Stimulated activated CD8-positive, alpha-beta memory T cell treated with anti-CD3 and anti-CD28 coated beads, Interleukin-15, amount 100 ng/mL, for 48 hours (primary cell): Measurements from ENCODE around the gene PEX12.
"Not testable (repeated sequence)": the region's sequence is repeated elsewhere in the genome, so short reads cannot be mapped to it uniquely, and the experiment has no call there.

Experiments
- DNase-seq, 2 donors: peaks; one replicate each; pipeline ENCODE4 v3.0.0-alpha.2; 2020; ENCODE audit warnings: low read depth in 2 of 2

Gene PEX12

DNA sequence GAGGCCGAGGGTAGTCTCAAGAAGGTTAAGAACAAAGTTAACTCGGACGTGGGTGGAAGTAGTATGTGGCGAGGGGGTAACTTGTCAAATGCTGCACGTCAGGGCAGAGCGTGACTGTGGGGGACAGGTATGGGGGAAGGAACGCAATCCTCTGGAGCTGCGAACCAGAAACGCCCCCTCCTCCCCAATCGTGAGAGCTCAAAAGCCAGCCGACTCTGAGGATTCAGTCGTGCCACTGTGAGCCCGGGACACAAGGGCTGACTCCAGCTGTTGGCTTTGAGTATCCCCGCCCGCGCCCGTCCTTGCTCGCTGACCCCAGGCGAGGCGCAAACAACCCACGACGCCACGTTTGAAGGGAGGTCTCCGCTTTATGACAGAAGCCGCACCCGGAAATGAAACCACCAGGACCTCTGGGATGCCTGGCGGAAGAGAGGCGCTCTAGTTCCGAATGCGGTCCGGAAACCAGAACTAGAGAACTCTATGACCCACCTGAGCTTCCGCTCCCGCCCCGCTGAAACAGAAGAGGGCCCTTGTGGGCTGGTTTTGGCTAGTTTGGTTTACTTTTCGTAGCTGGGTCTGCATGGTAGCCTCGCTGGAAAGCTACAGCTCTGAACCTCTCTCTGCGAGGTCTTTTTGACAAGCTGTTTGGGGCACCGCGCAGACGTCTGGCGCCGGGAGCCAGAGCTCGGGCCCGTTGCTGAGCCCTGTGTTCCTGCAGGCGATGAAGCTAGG is at the start of gene PEX12:
Gene PEX12, minus strand, starts transcription at position 375 of the 732 bp plus-strand sequence. CDS start 550 bp downstream, outside the sequence.
- peak; percentile 75 to 82 for DNase-seq

DNA sequence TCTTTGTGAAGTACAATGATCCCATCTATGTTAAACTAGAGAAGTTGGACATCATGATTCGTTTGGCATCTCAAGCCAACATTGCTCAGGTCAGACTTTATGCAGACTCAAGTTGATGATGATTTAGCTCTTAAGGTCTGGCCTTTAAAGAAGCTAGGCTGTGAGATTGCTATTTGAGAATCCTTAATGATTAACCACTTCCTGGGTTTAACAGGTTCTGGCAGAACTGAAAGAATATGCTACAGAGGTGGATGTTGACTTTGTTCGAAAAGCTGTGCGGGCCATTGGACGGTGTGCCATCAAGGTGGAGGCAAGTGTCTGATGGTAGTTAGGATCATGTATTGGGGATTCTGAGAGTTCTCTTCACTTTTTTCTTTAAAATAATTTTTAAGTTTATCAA is 49.0 kb upstream of the PEX12 start:
- no peak for DNase-seq

DNA sequence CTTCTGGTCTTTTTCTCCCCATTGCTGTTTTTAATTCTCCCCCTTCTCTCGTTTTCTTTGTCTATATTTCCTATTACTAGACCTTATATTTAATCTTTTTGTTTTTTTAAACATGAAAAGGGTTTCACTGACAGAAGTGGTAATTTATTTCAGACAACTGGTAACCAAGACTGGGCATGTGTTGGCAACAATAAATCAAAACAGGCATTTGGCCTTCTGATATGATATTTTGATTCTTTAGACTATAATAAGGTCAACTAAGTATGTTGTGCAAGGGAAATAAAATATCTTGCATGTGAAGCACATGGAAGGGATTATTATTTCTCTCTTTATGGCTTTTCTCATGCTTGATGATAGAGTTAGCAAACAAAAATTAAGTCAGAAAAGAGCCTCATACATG is 43.4 kb upstream of the PEX12 start:
- DNase-seq = no peak

DNA sequence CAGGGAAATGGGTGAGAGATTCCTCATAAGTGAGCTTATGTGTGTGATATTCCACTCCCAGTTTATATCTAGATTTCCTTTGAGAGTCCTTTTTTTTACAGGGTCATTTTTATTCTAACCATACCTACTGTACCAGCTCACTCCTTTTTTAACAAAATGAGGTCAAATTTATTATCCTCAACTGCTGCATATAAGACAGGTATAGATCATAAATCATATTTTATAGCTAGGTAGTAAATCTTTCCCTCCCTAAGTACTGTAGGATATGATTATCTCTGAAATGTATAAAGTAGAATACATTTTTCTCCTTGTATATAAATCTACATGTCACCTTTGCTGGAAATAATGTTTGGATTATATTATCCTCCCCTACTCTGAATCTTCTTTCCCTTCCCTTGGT is 40.3 kb upstream of the PEX12 start:
- DNase-seq = no peak

DNA sequence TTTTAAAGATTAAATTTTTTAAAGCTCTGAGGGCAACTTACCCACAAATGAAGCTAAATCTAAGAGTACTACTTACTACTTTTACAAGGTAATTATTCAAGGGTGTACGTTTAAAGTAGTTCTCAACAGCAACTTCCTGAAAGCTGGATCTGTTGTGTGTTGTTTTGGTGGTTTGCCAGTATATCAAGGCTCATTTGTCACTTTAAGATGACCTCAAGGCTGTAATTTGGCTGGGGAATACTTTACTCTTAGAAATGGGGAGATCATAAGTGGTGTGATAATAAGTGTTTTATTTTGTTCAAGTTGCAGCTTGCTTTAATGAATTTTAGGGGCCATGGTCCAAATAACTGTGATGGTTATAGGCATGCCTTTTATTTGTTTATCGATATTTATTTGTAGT is 39.1 kb upstream of the PEX12 start:
- DNase-seq = no peak

DNA sequence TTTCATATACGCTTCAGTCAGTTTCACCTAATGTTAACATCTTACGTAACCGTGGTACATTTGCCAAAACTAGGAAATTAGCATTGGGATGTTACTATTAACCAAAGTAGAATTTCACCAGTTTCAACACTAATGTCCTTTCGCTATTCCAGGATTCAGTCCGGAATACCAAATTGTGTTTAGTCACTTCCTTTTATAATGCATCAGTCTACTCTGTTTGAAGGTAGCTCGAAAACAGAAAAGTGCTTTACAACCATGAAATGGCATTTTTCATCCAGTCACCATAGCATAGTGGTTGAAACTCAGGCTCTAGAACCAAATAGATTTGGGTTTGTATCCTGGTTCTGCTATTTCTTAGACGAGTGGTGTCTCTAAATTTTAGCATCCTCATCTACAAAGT is 38.2 kb upstream of the PEX12 start:
- DNase-seq = no peak

DNA sequence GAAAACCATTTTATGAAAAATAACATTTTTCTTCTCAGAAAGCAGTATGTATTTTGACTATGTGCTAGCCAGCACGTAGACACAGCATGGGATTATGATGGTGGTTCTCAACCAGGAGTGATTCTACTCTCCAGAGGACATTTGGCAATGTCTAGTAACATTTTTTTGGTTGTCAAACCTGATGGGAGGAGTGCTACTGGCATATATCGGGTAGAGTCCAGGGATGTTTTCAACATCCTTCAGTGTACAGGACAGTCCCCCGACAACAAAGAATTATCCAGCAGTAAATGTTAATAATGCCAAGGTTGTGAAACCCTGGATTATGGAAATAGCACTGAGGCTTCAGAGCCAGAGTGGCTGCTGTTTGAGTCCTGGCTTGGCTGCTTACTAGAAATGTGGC is 36.4 kb upstream of the PEX12 start:
- no peak for DNase-seq

DNA sequence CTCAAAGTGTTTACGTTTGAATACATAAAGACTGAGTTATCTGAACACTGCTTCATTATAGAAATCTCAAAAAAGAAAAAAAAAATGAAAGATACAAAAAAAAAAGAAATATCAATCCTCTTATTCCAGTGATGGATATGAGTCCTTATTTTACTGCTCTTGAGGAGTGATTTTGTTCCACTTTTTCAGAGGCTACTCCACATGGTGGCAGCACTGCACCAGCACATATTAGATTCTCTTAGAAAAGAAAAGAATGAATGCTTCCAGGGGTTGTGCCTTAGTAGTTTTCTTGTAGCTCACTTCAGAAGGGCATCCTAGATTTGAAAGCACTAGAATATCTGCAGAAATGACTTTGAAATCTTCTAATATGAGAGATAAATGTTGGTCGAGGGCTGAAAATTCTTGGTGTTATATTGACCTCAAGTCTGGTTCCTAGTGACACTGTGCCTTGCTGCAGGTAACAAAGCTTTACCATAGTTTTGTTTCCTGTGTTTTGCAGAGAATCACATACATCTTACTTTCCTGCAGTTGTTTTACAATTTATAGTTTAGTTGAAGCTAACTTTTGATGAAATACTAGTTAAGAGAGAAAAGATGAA is 34.7 kb upstream of the PEX12 start:
- DNase-seq = no peak

DNA sequence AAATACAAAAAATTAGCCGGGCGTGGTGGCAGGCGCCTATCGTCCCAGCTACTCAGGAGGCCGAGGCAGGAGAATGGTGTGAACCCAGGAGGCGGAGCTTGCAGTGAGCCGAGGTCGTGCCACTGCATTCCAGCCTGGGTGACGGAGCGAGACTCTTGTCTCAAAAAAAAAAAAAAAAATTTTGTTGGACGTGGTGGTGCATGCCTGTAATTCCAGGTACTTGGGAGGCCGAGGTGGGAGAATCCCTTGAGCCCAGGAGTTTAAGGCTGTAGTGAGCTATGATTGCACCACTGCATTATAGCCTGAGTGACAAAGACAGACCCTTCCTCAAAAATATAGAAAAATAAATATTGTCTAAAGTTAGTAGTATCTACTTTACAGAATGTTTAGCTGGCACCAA is 32.4 kb upstream of the PEX12 start:
- not testable (repeated sequence) for DNase-seq

DNA sequence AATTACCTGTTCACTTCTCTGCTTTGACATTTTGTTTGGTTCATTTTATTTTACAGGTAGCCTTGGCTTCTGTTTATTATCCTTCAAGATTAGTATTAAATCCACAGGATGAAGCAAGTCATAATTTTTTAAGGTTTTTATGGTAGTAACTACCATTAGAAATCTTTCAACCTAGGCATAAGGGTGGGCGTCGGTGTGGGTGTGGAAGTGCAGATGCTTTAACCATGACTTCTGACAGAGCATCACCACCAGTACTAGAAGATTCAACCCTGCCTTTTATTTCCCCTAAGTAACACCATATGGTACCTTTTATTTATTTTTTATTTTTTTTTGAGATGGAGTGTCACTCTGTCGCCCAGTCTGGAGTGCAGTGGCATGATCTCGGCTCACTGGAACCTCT is 31.5 kb upstream of the PEX12 start:
- no peak for DNase-seq

DNA sequence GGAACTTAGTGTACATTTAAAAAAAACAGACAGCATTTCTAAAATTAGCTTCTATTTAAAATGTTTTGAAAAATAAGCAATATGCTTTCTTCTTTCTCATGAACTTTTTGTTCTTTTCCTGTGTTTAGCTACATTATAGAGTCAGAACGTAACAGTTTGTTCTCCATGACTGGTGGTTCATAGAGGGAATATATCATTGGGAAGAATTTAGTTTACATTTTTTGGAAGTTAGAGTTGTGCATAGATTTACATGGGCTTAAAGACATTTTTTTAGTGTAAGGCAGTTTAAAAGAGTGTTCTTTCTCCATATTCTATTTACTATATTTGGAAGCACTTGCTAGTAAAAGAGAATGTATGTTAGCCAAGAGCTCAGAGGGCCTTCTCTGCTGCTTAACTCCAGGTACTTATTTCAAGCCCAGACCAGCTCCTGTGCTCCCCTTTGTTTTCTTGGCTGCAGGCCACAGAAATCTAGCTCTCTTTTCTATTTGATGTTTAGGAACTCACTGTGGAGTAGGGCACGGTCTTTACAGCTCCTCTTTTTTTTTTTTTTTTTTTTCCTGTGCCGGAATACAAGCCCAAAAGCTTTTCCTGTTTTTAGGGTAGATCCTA is 29.0 kb upstream of the PEX12 start:
- no peak for DNase-seq

DNA sequence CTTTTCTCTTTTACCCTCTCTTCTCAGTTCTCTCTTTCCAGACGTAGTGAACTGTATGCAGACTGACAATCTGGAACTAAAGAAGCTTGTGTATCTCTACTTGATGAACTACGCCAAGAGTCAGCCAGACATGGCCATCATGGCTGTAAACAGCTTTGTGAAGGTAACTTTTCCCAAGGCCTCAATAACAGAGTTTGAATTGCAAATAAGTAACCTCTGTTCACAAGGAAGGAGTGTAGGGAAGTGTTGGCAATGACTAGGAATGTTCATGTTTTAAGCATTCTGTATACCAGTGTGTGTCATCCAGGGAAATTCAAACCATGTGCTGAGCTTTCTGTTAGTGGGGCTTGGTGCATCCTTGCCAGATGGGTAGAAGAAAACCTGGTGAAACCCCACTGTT is 27.3 kb upstream of the PEX12 start:
- no peak for DNase-seq

DNA sequence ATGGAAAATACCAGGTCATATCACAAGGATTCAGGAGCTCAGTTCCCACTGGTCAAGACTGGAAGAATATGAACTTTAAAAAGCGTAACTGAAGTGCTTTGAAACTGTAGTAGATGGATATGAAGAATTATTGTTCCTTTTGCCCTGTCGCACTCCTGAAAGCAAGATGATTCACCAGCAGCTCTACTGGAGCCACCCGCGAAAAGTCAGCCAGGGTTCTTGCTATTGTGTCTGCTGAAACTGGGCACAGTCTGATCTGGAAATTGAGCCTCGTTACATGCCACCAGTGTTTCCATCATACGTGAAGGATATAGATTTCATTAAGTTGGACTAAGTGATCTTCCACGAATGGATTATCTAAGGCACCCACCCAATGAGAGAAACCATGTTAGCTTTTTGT is 25.3 kb upstream of the PEX12 start:
- no peak for DNase-seq

DNA sequence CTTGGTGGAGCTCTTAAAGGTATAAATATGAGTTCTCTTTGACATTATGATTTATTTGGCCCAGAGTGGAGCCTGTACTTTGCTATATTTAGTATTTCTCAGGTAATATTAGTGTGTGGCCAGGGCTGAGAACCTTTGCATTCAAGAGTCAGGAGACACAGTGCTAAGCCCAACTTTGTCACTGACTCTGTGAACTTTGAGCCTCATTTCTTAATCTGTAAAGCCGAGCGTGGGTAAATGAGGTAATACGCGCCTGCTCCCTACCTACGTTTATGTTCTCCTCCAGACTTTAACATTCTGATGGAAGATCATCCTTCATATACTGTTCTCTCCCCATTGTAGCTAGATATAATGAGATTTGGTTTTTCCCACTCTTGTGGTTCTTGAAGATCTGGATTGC is 19.2 kb upstream of the PEX12 start:
- no peak for DNase-seq

DNA sequence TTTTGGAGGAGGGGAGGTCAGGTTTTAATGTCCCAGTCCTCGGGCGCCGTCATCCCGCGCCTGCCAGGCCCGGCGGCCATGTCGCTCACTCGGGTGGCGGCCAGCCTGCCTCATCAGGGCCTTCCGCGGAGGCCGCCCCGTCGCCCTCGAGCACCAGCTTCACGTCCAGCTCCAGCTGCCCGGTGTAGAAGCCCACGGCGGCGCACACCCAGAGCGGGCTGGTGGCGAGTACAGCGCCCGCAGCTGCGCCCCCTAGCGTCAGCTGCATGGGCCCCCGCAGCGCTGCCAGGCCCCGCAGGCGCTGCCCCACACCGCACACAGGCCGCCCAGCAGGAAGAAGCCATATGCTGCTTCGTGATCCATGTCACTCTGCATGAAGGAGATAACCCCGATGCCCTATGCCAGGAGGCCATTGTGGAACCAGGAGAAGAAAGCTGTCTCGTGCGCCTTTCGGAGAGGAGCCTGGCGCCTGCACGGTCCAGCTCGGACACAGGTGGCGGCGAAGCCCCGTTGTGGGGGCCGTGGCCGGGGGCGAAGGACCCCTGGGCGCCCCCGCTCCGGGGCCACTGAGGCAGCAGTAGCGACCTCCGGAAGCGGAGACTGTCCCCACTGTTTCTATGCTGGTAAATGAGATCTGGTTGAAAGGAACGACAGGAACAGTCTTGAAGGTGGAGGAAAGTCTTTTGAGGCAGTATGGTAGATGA is 18.3 kb upstream of the PEX12 start:
- DNase-seq = no peak

DNA sequence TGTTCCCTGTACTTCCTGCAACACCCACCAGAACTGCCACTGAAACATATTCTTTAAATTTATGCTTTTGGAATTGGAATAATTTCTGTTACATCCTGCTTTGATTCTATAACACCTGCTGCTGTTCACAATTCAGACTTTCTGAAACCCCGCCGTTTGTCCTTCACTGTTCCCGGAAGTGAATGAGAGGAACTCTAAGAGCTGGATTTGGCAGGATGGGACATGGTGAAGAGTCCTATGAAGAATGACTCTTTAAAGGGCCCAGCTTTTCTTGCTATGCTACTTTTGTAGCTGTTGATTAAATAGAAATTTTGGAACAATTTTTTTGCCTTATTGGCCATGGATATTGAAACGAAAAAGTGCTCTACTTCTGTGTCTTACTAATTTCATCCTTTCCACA is 17.7 kb upstream of the PEX12 start:
- no peak for DNase-seq

DNA sequence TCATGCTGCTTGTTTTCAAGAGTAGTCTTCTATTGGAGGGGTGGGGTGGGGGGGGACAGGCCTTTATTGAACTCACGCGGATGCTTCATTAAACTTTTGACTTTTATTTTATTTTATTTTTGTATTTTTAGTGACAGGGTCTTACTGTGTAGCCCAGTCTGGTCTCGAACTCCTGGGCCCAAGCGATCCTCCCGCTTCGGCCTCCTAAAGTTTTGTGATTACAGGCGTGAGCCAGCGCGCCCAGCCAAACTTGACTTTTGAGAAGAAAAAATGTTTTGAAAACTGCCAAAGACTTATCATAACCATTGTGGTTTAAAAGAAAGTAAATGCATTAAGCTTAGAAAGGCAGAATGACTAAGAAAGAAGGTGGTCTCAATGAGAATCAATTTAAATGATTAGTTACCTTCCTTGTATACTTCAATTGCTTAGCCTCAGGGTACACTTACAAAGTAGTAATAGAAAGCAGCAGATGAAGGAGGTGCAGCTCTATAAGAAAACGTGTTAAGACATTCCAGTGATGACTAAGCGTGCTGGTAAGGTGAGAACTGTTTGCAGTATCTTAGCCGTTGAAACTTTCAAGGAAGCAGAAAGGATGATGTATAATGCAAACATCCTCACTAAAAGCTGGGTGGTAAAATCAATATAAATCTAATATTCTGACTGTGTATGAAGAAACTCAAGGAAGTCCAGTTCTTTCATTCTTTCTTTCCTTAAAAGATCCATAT is 10.0 kb upstream of the PEX12 start:
- no peak for DNase-seq

DNA sequence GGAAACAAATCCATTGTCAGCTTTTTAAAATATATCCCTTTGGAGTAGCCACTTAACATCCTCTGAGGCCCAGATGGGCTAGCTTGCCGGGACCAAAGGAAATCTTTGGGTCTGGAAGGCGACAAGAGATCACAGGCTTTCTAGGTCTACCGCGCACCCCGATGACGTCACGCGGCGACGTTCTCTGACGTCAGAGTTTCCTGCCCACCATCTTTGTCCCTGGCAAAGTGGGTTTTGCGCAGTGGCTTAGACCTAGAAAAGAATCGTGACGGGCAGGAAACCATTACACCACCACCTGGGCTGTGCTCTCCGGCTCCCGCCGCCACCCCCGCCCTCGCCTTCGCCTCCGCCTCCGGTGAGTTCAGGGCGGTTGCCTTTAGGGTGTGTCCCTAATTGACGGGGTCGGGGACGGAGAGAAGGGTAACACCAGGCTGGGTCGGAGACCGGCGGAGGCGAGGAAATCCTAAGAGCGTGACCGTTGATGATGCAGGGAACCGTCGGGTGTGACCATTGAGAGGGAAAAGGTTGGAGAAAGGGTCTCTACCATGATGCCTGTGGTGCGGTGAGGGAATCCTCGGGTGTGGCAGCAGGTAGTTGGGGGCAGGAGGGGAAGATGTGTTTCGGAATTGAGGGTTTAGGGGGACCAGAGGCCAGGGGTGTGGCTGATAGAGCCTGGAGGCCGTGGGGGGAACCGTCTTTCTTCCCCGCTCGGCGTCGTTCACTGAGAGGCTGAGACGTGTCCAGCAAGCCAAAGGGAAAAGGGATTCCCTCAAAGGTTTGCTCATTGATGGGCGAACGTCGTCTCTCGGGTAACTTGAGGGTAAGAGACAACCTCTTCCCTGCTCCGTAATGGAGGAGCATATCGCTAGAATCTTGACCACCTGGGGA is 8.9 kb upstream of the PEX12 start, which contains the start of gene AP2B1:
Gene AP2B1, plus strand, starts transcription at position 249 of the 888 bp plus-strand sequence. CDS start 6,709 bp downstream, outside the sequence.
- DNase-seq = peak; percentile 89

DNA sequence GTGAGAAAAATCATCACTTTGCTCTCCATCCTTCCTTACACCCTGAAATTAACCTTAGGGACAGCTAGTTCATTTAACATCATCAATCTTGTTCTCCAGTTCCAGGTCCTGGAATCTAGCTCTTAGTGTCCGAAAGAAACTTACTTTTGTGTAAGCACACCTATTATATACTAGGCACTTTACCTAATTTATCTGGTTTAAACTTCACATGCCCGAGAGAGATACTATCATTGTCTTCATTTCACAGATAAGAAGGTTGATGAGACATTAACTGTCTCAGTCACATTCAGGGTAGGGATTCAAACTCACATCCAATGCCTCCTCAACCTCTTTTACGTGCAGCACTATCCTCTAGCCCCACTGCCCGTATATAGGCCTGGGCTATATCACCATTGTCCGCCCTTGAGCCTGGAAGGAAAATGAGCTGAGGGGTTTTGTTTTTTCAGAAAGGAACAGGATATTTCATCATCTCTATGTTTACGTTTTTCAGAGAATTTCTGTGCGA is 8.2 kb upstream of the PEX12 start:
- no peak for DNase-seq

DNA sequence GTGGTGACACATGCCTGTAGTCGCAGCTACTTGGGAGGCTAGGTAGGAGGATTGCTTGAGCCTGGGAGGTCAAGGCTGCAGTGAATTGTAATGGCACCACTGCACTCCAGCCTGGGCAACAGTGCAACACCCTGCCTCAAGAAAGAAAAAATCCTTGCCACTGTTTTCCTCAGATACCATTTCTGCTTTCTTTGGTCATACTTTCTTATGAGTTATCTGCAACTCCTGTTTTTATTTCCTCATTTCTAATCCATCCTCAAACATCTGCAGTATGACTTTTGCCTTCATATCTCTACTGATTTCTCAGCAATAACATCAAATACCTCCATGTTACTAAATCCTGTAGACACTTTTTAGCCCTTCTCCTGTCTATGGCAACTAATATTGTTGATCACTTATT is 5.7 kb upstream of the PEX12 start:
- DNase-seq = no peak
